Measurements from ENCODE around the gene NEAT1. TPM values are rescaled to one million over a fixed set of nuclear protein-coding genes. Genes with fewer than 3 reads are reported as not detected.

The NEAT1 gene
- total and polyA plus RNA-seq, 9 of the 15 experiments (the other 6 are each of a cell fraction or from before 2014, with no cell fraction given): 20.1 to 389 (median 62.8) TPM

DNA sequence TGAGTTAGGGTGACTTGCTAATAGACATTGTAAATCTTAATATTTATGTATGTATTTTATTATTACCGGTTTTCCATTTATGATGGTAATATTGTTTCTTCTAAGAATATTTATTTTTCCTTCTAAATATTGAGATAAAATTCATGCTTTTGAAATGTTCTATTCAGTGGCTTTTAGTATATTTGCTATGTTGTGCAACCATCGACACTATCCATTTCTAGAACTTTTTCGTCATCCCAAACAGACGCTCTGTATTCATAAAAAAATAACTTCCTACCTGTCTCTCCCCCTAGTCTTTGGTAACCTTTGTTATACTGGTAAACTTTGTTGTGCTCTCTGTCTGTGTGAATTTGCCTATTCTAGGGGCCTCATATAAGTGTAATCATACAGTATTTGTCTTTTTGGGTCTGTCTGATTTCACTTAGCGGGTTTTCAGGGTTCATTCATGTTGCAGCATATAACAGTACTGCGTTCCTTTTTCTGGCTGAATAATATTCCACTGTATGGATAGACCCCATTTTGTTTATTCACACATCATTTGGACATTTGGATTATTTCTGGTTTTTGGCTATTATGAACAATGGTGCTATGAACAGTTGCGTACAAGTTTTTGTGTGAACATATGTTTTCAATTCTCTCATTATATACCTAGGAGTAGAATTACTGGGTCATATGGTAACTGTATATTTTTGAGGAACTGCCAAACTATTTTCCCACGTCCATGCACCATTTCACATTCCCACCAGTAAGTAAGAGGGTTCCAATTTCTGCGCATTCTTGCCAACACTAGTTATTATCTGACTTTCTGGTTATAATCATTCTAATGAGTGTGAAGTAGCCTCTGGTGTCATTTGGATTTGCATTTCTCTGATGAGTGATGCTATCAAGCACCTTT lies 15.9 kb downstream of the NEAT1 start (continued):
- TF ChIP-seq, protein P1, sequence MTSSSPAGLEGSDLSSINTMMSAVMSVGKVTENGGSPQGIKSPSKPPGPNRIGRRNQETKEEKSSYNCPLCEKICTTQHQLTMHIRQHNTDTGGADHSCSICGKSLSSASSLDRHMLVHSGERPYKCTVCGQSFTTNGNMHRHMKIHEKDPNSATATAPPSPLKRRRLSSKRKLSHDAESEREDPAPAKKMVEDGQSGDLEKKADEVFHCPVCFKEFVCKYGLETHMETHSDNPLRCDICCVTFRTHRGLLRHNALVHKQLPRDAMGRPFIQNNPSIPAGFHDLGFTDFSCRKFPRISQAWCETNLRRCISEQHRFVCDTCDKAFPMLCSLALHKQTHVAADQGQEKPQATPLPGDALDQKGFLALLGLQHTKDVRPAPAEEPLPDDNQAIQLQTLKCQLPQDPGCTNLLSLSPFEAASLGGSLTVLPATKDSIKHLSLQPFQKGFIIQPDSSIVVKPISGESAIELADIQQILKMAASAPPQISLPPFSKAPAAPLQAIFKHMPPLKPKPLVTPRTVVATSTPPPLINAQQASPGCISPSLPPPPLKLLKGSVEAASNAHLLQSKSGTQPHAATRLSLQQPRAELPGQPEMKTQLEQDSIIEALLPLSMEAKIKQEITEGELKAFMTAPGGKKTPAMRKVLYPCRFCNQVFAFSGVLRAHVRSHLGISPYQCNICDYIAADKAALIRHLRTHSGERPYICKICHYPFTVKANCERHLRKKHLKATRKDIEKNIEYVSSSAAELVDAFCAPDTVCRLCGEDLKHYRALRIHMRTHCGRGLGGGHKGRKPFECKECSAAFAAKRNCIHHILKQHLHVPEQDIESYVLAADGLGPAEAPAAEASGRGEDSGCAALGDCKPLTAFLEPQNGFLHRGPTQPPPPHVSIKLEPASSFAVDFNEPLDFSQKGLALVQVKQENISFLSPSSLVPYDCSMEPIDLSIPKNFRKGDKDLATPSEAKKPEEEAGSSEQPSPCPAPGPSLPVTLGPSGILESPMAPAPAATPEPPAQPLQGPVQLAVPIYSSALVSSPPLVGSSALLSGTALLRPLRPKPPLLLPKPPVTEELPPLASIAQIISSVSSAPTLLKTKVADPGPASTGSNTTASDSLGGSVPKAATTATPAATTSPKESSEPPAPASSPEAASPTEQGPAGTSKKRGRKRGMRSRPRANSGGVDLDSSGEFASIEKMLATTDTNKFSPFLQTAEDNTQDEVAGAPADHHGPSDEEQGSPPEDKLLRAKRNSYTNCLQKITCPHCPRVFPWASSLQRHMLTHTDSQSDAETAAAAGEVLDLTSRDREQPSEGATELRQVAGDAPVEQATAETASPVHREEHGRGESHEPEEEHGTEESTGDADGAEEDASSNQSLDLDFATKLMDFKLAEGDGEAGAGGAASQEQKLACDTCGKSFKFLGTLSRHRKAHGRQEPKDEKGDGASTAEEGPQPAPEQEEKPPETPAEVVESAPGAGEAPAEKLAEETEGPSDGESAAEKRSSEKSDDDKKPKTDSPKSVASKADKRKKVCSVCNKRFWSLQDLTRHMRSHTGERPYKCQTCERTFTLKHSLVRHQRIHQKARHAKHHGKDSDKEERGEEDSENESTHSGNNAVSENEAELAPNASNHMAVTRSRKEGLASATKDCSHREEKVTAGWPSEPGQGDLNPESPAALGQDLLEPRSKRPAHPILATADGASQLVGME (CRISPR knock-in tag; IDR thresholded peaks at IDR 0.05): no peak
- TF ChIP-seq CEBPB (tag; IDR thresholded peaks at IDR 0.05) (peak; percentile 50; the same call in 1 of the 2 replicates), LARP7 (IDR thresholded peaks at IDR 0.05) (no peak), SUPT5H (IDR thresholded peaks at IDR 0.05) (no peak; the same call in 1 of the 2 replicates), ZKSCAN3 (CRISPR knock-in tag; IDR thresholded peaks at IDR 0.05) (no peak), CHD2 (IDR thresholded peaks at IDR 0.05; ENCODE audit: low read depth, low read length) (peak; percentile 7; the same call in 1 of the 2 replicates), SP2 (IDR thresholded peaks at IDR 0.05; ENCODE audit: extremely low read depth, low read depth, low read length, poor library complexity, severe bottlenecking) (no peak), SMARCA4 (IDR thresholded peaks at IDR 0.05) (no peak), FUS (optimal IDR thresholded peaks at IDR 0.05; ENCODE audit: low read depth, low read length) (no peak), MEF2A (IDR thresholded peaks at IDR 0.05; ENCODE audit: control insufficient read depth, low read depth, low read length) (no peak), POLR2G (IDR thresholded peaks at IDR 0.05; ENCODE audit: low read depth, low read length) (0 out of 2 replicates have a peak, but pooled peaks have one; percentile 15), GTF2E2 (tag; IDR thresholded peaks at IDR 0.05) (peak; percentile 23; the same call in 1 of the 2 replicates), ZNF75A (CRISPR knock-in tag; IDR thresholded peaks at IDR 0.05) (no peak), EWSR1 (IDR thresholded peaks at IDR 0.05; ENCODE audit: borderline replicate concordance, low read depth, partially characterized antibody) (no peak), TCF3 (CRISPR knock-in tag; IDR thresholded peaks at IDR 0.05) (no peak), POLR2H (tag; IDR thresholded peaks at IDR 0.05; ENCODE audit: low read depth) (peak; percentile 24; the same call in 1 of the 2 replicates), CEBPG (CRISPR knock-in tag; IDR thresholded peaks at IDR 0.05) (no peak), CEBPG (tag; conservative IDR thresholded peaks at IDR 0.05 in 1 of 2, IDR thresholded peaks at IDR 0.05 in 1 of 2) (peak in 1 of 2 experiments; percentile 48; a peak in 2 of 4 replicates), EZH2 (IDR thresholded peaks at IDR 0.05; ENCODE audit: borderline replicate concordance, low read depth, low read length) (no peak), ZNF561 (CRISPR knock-in tag; conservative IDR thresholded peaks at IDR 0.05) (no peak)
- TF ChIP-seq, protein P2, sequence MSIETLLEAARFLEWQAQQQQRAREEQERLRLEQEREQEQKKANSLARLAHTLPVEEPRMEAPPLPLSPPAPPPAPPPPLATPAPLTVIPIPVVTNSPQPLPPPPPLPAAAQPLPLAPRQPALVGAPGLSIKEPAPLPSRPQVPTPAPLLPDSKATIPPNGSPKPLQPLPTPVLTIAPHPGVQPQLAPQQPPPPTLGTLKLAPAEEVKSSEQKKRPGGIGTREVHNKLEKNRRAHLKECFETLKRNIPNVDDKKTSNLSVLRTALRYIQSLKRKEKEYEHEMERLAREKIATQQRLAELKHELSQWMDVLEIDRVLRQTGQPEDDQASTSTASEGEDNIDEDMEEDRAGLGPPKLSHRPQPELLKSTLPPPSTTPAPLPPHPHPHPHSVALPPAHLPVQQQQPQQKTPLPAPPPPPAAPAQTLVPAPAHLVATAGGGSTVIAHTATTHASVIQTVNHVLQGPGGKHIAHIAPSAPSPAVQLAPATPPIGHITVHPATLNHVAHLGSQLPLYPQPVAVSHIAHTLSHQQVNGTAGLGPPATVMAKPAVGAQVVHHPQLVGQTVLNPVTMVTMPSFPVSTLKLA (conservative IDR thresholded peaks at IDR 0.05): no peak

Data from K562 (cell line).